HG03342 (cell line): ENCODE results near the gene WBP2.
A peak's percentile ranks its signal among the peaks of the same experiment; 100 is the strongest.
"Not testable (repeated sequence)": the region's sequence is repeated elsewhere in the genome, so short reads cannot be mapped to it uniquely, and the experiment has no call there.

Experiments
- ATAC-seq: cut with Tn5 transposase; IDR thresholded peaks from one replicate; pipeline ENCODE4 v1.9.1; 2021; ENCODE audit warnings: mild to moderate bottlenecking, moderate library complexity; ENCODE audit not compliant: unreplicated experiment

WBP2 gene

GRCh38 chr17:75869282-75870141 is 14.4 kb upstream of the WBP2 start:
- ATAC-seq = no peak

- not testable (repeated sequence) for ATAC-seq
Measured at GRCh38 chr17:75868730-75869281, 13.7 kb upstream of the WBP2 start.

- ATAC-seq = not testable (repeated sequence)
Measured at GRCh38 chr17:75865404-75866188, 10.5 kb upstream of the WBP2 start.

- ATAC-seq = peak; percentile 15
Measured at GRCh38 chr17:75864887-75865286, 9.8 kb upstream of the WBP2 start.

DNA sequence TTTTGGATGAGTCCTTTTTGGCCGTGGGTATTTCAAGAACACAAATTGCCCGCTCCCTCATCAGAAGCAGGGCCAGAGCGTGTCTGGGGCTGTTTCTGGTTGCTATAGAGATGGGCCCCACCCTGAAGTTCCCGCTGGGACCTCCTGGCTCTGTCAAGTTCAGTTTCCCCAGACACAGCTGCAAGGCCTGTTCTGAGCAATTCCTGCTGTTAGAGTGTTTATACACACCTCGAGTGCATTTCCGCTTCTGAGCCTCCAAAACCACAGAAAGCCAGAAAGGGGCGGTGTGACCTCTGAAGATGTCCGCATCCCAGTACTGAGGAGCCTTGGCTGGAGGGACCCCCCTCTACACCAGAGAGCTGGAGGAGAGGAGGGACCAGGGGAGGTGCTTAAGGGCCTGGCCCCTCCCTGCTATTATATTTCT is 9.3 kb upstream of the WBP2 start:
- ATAC-seq = peak; percentile 91

GRCh38 chr17:75861927-75862317 is 6.8 kb upstream of the WBP2 start:
- no peak for ATAC-seq

- not testable (repeated sequence) for ATAC-seq
Measured at GRCh38 chr17:75859358-75859757, 4.2 kb upstream of the WBP2 start.

GRCh38 chr17:75856062-75856756 is 1.1 kb upstream of the WBP2 start:
- peak; percentile 19 for ATAC-seq

GRCh38 chr17:75854881-75855309 is 240 bp downstream of the WBP2 start:
- no peak for ATAC-seq

GRCh38 chr17:75854101-75854748 is 910 bp downstream of the WBP2 start:
- ATAC-seq = no peak

DNA sequence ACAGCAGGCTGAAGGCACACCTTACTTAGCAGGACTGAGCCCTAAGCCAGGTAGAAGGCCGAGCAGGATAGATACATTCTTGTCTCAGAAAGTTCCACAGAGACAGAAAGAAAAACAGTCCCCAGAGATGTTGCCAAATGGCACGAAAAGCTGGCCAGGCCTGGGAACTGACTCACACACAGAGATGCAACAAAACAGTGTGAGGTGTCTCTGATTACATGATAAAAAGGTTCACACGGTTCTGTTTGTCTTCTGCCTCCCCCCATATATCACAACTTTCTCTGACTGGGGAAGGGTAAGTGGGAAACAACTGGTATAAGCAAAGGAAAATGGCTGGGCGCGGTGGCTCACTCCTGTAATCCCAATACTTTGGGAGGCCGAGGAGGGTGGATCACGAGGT is 1.7 kb downstream of the WBP2 start:
- ATAC-seq = no peak

DNA sequence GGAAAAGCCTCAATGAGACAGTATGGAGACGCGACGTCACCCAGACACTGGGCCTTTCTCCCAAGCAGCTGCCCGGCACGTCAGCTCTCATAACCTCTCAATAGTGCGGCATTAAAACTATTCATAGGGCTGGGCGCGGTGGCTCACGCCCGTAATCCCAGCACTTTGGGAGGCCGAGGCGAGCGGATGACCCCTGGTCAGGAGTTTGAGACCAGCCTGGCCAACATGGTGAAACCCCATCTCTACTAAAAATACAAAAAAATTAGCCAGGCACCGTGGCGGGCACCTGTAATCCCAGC is 3.5 kb downstream of the WBP2 start:
- ATAC-seq = not testable (repeated sequence)

GRCh38 chr17:75850928-75851692 is 4.0 kb downstream of the WBP2 start:
- no peak for ATAC-seq

DNA sequence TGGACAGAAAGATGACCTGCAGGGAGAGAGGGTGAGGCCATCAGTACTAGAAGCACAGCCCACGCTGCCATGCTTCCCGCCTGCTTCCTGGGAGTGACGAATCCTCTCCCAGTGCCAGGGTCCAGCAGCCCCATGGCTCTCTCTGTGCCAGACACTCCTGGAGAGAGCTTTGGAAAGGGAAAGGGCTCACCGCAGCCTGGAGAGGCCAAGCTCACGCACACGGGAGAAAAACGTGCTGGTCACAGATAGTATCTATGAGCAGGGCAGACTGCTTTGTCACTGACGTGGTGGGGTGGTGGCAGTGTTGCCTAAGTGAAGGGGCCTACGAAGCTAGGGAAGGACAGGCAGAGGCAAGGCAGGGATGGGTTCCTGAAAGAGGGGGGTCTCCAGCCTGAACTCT is 5.4 kb downstream of the WBP2 start:
- no peak for ATAC-seq

DNA sequence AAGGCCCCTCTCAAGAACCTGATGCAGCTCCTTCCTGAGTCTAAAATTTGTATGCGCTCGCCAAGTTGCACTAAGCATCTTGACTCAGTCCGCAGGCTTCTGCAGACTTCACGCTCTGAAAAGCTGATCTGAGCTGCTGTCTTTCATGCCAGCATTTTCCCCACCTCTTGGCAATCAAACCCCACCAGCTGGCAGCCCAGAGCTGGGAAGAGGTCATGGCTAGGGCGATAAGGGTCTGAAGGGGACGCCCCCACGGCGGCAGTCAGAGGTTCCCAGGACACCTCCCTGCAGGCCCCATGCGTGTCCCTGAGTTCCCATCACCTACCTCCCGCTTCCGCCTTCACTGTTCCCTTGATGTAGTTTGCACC is 5.9 kb downstream of the WBP2 start:
- no peak for ATAC-seq

DNA sequence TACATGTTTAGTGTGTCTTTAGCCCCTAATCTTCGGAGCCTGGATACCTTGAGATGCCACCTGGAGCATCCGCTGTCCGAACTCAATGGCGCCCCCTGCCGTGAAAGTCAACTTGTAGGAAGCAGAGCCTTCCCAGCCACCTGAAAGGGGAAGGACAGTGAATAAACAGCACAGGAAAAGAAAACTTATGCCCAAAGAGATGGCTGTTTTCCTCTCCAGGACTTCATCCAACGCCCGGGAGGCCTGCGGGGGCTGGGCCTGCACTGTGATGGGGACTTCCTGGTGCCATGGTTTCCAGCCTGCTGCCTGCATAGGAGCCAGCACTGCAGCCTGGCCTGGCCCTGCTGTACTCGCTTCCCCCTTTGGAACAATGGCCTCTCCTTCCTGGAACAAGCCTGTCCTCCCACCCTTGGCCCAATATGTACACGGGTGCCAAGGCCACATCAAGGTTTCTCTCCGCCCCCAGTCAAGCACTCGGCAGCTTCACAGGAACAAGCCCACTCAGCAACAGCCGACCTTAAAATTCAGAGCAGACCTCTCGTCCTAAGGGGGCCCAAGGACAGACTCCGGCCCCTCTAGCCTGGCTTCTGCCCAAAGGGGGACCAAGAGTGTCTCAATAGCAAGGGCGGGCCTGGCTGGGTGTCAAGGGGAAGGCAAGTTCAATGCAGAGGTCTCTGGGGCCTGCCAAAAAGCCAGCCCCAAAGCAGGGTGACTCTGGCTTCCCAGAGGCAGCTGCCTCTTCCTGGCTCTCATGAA is 6.4 kb downstream of the WBP2 start:
- ATAC-seq = no peak

- no peak for ATAC-seq
Measured at GRCh38 chr17:75847614-75848522, 7.3 kb downstream of the WBP2 start.
